HEK293 (cell line): ENCODE data around the gene PCGF1.
"Not testable (repeated sequence)": the region's sequence is repeated elsewhere in the genome, so short reads cannot be mapped to it uniquely, and the experiment has no call there.

Experiments
- CTCF ChIA-PET: fragments of 350-600 bp; formaldehyde crosslinking; extraction: SDS; loops from one replicate; lab custom pipeline; 2021; ENCODE audit warnings: antibody characterized with exemption; lab: Yijun Ruan, JAX
- POLR2A ChIA-PET: fragments of 300-600 bp; formaldehyde crosslinking; extraction: SDS; loops from one replicate; lab custom pipeline; 2020; ENCODE audit warnings: antibody characterized with exemption, inconsistent platforms; lab: Yijun Ruan, JAX
- H3K27ac ChIP-seq: fragments of 200-500 bp; sonication (Bioruptor generic); 2 replicates; pipeline ENCODE4 v1.5.1; 2014; ENCODE audit warnings: low read depth, low read length, control low read depth, inconsistent platforms; ENCODE audit errors: extremely low read depth
- H3K36me3 ChIP-seq, 2 experiments: fragments of 200-500 bp in 1 of 2; sonication (Bioruptor generic) in 1 of 2; 1 replicate in 1 of 2; 2 replicates in 1 of 2; pipeline ENCODE4 v1.5.1; 2014 to 2017; ENCODE audit warnings: inconsistent platforms in 2 of 2, low read length in 2 of 2; ENCODE audit not compliant: control insufficient read depth in 2 of 2, insufficient read depth in 1 of 2
- H3K4me1 ChIP-seq: fragments of 200-500 bp; sonication (Bioruptor generic); 2 replicates; pipeline ENCODE4 v1.5.1; 2014; ENCODE audit warnings: mild to moderate bottlenecking, low read length, inconsistent platforms; ENCODE audit not compliant: control insufficient read depth, insufficient read depth
- H3K4me3 ChIP-seq: 2 replicates; pipeline ENCODE4 v1.5.1; 2011; ENCODE audit warnings: low read depth, mild to moderate bottlenecking, control low read depth, low read length, moderate library complexity
- H3K9me3 ChIP-seq: fragments of 200-500 bp; sonication (Bioruptor generic); 2 replicates; pipeline ENCODE4 v1.5.1; 2014; ENCODE audit warnings: low read depth, low read length, inconsistent platforms; ENCODE audit not compliant: control insufficient read depth, insufficient read depth
- CTCF ChIP-seq: fragments of 450-650 bp; formaldehyde crosslinking; IDR thresholded peaks from 2 replicates; pipeline ENCODE4 v1.5.1; 2016; ENCODE audit warnings: missing biosample characterization, missing genetic modification characterization
- SCRT2 ChIP-seq: fragments of 450-650 bp; formaldehyde crosslinking; IDR thresholded peaks from 2 replicates; pipeline ENCODE4 v1.5.1; 2016; ENCODE audit warnings: missing biosample characterization, missing genetic modification characterization
- ZNF24 ChIP-seq: fragments of 450-650 bp; formaldehyde crosslinking; IDR thresholded peaks from 2 replicates; pipeline ENCODE4 v1.5.1; 2016; ENCODE audit warnings: missing biosample characterization, missing genetic modification characterization
- ZNF600 ChIP-seq: fragments of 450-650 bp; formaldehyde crosslinking; IDR thresholded peaks from 2 replicates; pipeline ENCODE4 v1.5.1; 2016; ENCODE audit warnings: missing biosample characterization, missing genetic modification characterization
- TF ChIP-seq, protein P1 (sequence below): fragments of 450-650 bp; formaldehyde crosslinking; IDR thresholded peaks from 2 replicates; pipeline ENCODE4 v1.5.1; 2016; ENCODE audit warnings: missing biosample characterization, missing genetic modification characterization
- TF ChIP-seq, protein P2 (sequence below): fragments of 450-650 bp; formaldehyde crosslinking; IDR thresholded peaks from 2 replicates; pipeline ENCODE4 v1.5.1; 2016; ENCODE audit warnings: missing biosample characterization, missing genetic modification characterization

The PCGF1 gene

DNA sequence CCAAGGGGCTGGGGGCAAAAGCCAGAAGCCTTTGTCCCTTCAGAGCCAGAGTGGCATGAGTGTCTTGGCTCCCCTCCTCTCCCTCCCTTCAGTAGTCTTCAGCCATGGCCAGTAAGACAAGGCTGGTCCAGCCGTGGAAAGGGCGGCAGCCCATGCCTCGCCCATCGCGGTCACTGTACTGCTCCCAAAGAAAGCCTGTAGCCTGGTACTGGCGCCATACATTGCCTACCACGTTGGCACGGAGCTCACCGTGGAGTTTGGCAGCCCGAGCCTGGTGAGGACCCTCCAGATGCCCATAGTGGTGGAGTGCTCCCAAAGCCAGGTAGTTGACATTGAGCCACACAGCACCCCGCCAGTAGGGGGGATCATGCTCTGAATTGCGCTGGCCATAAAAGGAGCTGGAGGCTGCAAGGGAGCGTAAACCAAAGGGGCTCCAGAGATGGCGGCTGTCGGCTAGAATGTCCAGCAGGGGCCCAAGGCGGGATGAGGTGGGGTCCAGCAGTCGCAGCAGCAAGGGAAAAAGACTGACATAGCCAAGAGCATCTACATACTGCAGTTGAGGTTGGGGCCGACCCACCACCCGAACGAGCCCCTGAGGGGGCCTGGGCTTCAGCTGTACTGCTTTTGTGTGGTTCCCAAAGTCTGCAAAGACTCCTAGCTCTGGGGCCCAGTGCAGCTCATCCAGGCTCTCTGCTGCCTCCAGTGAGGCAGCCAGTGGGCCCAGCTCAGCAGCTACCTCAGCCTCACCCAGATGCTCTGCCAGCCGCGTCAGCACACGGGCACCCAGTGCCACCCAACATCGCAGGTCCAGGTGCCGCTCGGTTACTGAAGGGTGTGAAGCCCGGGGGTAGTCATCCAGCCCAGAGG, 46.1 kb downstream of the PCGF1 start:
- Histone ChIP-seq H3K27ac (no peak overlapping the region), H3K9me3 (no peaks in the 10 kb centered on the region), H3K36me3 (peaks cover 0 to 31% of the 10 kb centered on the region in 2 experiments; a peak in 1 of 3 replicates), H3K4me1 (peaks cover 5% of the 10 kb centered on the region), H3K4me3 (no peak overlapping the region)
- ChIA-PET POLR2A (interaction anchor here (0.8 to 2.2 kb wide), 3 partner anchors 11 to 21 kb away, joined by 3 to 13 read pairs (median 3); partner anchors contain the start of genes CCDC142 and MRPL53), CTCF (interaction anchor here (0.5 to 0.9 kb wide), 2 partner anchors 11 to 25 kb away, joined by 3 to 6 read pairs; partner anchors contain the start of gene MRPL53)
- peak; percentile 48 for TF ChIP-seq CTCF
- no peak for TF ChIP-seq ZNF24 (tag by site-specific recombination)
- TF ChIP-seq, protein P1, sequence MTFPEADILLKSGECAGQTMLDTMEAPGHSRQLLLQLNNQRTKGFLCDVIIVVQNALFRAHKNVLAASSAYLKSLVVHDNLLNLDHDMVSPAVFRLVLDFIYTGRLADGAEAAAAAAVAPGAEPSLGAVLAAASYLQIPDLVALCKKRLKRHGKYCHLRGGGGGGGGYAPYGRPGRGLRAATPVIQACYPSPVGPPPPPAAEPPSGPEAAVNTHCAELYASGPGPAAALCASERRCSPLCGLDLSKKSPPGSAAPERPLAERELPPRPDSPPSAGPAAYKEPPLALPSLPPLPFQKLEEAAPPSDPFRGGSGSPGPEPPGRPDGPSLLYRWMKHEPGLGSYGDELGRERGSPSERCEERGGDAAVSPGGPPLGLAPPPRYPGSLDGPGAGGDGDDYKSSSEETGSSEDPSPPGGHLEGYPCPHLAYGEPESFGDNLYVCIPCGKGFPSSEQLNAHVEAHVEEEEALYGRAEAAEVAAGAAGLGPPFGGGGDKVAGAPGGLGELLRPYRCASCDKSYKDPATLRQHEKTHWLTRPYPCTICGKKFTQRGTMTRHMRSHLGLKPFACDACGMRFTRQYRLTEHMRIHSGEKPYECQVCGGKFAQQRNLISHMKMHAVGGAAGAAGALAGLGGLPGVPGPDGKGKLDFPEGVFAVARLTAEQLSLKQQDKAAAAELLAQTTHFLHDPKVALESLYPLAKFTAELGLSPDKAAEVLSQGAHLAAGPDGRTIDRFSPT (tag by site-specific recombination): peak; percentile 23; the same call in 1 of the 2 replicates

GRCh38 chr2:74460187-74460586, 47.3 kb downstream of the PCGF1 start:
- not testable (repeated sequence) for H3K4me3 ChIP-seq, H3K4me1 ChIP-seq, H3K27ac ChIP-seq, H3K9me3 ChIP-seq
- POLR2A ChIA-PET: interaction anchor here (1.4 to 2.6 kb wide), 6 partner anchors 9 to 130 kb away, joined by 3 to 40 read pairs (median 8); partner anchors contain the start of genes AUP1, HTRA2 and MRPL53
- CTCF ChIA-PET: interaction anchor here (1.0 kb wide), 1 partner anchor 68 kb away, joined by 3 read pairs; no protein-coding TSS in a partner anchor
- peaks cover 0 to 35% of the 10 kb centered on the region in 2 experiments; a peak in 1 of 3 replicates for H3K36me3 ChIP-seq

GRCh38 chr2:74459503-74460118, 47.9 kb downstream of the PCGF1 start:
- peak; percentile 43; the same call in 1 of the 2 replicates for TF ChIP-seq SCRT2 (tag by site-specific recombination)
- TF ChIP-seq, protein P2, sequence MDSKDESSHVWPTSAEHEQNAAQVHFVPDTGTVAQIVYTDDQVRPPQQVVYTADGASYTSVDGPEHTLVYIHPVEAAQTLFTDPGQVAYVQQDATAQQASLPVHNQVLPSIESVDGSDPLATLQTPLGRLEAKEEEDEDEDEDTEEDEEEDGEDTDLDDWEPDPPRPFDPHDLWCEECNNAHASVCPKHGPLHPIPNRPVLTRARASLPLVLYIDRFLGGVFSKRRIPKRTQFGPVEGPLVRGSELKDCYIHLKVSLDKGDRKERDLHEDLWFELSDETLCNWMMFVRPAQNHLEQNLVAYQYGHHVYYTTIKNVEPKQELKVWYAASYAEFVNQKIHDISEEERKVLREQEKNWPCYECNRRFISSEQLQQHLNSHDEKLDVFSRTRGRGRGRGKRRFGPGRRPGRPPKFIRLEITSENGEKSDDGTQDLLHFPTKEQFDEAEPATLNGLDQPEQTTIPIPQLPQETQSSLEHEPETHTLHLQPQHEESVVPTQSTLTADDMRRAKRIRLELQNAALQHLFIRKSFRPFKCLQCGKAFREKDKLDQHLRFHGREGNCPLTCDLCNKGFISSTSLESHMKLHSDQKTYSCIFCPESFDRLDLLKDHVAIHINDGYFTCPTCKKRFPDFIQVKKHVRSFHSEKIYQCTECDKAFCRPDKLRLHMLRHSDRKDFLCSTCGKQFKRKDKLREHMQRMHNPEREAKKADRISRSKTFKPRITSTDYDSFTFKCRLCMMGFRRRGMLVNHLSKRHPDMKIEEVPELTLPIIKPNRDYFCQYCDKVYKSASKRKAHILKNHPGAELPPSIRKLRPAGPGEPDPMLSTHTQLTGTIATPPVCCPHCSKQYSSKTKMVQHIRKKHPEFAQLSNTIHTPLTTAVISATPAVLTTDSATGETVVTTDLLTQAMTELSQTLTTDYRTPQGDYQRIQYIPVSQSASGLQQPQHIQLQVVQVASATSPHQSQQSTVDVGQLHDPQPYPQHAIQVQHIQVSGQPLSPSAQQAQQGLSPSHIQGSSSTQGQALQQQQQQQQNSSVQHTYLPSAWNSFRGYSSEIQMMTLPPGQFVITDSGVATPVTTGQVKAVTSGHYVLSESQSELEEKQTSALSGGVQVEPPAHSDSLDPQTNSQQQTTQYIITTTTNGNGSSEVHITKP: peak; percentile 59
- TF ChIP-seq ZNF600 (tag by site-specific recombination): 0 out of 2 replicates have a peak, but pooled peaks have one; percentile 52
- H3K9me3 ChIP-seq, H3K4me1 ChIP-seq: not testable (repeated sequence)
- 0 out of 2 replicates have a peak overlapping the region, but pooled peaks have one; percentile 6 for H3K27ac ChIP-seq
- H3K4me3 ChIP-seq: peak overlapping the region; percentile 82
- H3K36me3 ChIP-seq: peaks cover 0 to 35% of the 10 kb centered on the region in 2 experiments; a peak in 1 of 3 replicates
- POLR2A ChIA-PET: interaction anchor here (0.5 to 3.8 kb wide), 11 partner anchors 9 to 130 kb away, joined by 3 to 44 read pairs (median 4); partner anchors contain the start of genes AUP1, CCDC142, HTRA2 and LOXL3
- CTCF ChIA-PET: interaction anchor here (1.0 kb wide), 1 partner anchor 67 kb away, joined by 3 read pairs; no protein-coding TSS in a partner anchor
